Bone marrow (tissue), 2 donors: ENCODE data around the gene EGFL7.

Source experiments
- DNase-seq, 2 donors: peaks; one replicate each; lab custom pipeline; 2025; lab: John Stamatoyannopoulos, UW

Gene EGFL7

GRCh38 chr9:136685790-136686533, 23.2 kb downstream of the EGFL7 start:
- no peak for DNase-seq

GRCh38 chr9:136686534-136686793, 23.7 kb downstream of the EGFL7 start:
- no peak for DNase-seq

GRCh38 chr9:136686794-136687711, 24.3 kb downstream of the EGFL7 start, which contains the start of gene AGPAT2:
Gene AGPAT2 (minus strand): TSS chr9:136687457. CDS start chr9:136687357, 100 bp downstream.
- DNase-seq: peak; percentile 36 to 70

- no peak for DNase-seq
Observed at GRCh38 chr9:136687721-136688223, 25.1 kb downstream of the EGFL7 start.

GRCh38 chr9:136688274-136689107, 25.8 kb downstream of the EGFL7 start:
- DNase-seq: no peak

- DNase-seq: no peak
Observed at GRCh38 chr9:136689108-136689460, 26.4 kb downstream of the EGFL7 start.

- no peak for DNase-seq
Observed at GRCh38 chr9:136690104-136690805, 27.5 kb downstream of the EGFL7 start.

GRCh38 chr9:136690806-136691261, 28.1 kb downstream of the EGFL7 start:
- no peak for DNase-seq

- DNase-seq: no peak
Observed at GRCh38 chr9:136691316-136692184, 28.8 kb downstream of the EGFL7 start.

- no peak for DNase-seq
Observed at GRCh38 chr9:136692185-136693134, 29.7 kb downstream of the EGFL7 start.

GRCh38 chr9:136693135-136693489, 30.4 kb downstream of the EGFL7 start:
- DNase-seq: no peak

- no peak for DNase-seq
Observed at GRCh38 chr9:136693490-136694162, 30.9 kb downstream of the EGFL7 start.

- DNase-seq: peak; percentile 13 to 36
Observed at GRCh38 chr9:136694163-136694871, 31.6 kb downstream of the EGFL7 start.

GRCh38 chr9:136694872-136695247, 32.1 kb downstream of the EGFL7 start:
- DNase-seq: no peak

GRCh38 chr9:136695435-136695895, 32.7 kb downstream of the EGFL7 start:
- no peak for DNase-seq

GRCh38 chr9:136695955-136696354, 33.2 kb downstream of the EGFL7 start:
- no peak for DNase-seq

GRCh38 chr9:136696502-136696901, 33.8 kb downstream of the EGFL7 start:
- no peak for DNase-seq
